Vagina (tissue), 2 donors: ENCODE measurements around the gene ATP2B2.

Experiments used
- POLR2A ChIP-seq, 2 donors: fragments of 450-650 bp; IDR thresholded peaks; one replicate each; pipeline ENCODE4 v1.6.1; 2017; ENCODE audit warnings: antibody characterized with exemption in 2 of 2, mild to moderate bottlenecking in 2 of 2, moderate library complexity in 2 of 2
- POLR2AphosphoS5 ChIP-seq, 2 donors: sonication (generic); formaldehyde crosslinking; IDR thresholded peaks; one replicate each; pipeline ENCODE4 v1.9.0; 2017; ENCODE audit warnings: antibody characterized with exemption in 2 of 2, mild to moderate bottlenecking in 2 of 2, low read depth in 1 of 2; ENCODE audit not compliant: insufficient read depth in 1 of 2
- TF ChIP-seq, protein P1 (sequence below), 3 experiments: fragments of 450-650 bp in 2 of 3; fragments of 200-600 bp in 1 of 3; sonication (generic) in 1 of 3; IDR thresholded peaks; one replicate each; pipeline ENCODE4 v1.5.1; 2017 to 2019; ENCODE audit warnings: antibody characterized with exemption in 3 of 3, mild to moderate bottlenecking in 2 of 3, moderate library complexity in 2 of 3

DNA sequence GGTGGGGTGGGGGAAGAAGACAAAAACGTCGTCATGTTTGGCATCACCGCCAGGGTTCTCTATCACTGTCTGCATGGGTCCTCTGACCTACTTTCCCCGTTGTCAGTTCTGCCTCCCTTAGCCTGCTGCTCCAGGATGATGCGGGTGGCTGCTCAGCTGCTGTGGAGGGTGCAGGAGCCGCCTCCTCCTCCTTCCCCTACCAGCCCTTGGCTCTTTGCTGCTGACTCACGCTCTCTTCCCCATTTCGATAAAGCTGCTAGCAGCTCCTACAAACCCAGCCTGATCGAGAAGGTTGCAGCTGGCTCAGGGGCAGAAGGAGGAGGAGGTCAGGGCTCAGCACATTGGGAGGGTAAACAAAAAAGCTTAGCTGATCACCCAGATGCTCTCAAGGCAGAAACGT, 135.0 kb downstream of the ATP2B2 start:
- TF ChIP-seq, protein P1, sequence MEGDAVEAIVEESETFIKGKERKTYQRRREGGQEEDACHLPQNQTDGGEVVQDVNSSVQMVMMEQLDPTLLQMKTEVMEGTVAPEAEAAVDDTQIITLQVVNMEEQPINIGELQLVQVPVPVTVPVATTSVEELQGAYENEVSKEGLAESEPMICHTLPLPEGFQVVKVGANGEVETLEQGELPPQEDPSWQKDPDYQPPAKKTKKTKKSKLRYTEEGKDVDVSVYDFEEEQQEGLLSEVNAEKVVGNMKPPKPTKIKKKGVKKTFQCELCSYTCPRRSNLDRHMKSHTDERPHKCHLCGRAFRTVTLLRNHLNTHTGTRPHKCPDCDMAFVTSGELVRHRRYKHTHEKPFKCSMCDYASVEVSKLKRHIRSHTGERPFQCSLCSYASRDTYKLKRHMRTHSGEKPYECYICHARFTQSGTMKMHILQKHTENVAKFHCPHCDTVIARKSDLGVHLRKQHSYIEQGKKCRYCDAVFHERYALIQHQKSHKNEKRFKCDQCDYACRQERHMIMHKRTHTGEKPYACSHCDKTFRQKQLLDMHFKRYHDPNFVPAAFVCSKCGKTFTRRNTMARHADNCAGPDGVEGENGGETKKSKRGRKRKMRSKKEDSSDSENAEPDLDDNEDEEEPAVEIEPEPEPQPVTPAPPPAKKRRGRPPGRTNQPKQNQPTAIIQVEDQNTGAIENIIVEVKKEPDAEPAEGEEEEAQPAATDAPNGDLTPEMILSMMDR (IDR thresholded peaks at IDR 0.05) = no peak
- no peak for TF ChIP-seq POLR2A (IDR thresholded peaks at IDR 0.05)
- no peak for TF ChIP-seq POLR2AphosphoS5 (IDR thresholded peaks at IDR 0.05; ENCODE audit: insufficient read depth in 1 of 2, low read depth in 1 of 2)
